Chondrocyte (in vitro differentiated cells): Measurements from ENCODE around the gene LDLRAD4. TPM values are rescaled to one million over a fixed set of nuclear protein-coding genes. Genes with fewer than 3 reads are reported as not detected.

Source experiments
- DNase-seq: peaks from one replicate; pipeline ENCODE4 v3.0.0; 2021; ENCODE audit warnings: mixed read lengths, low spot score
- H3K27ac Mint-ChIP-seq: one replicate; pipeline ENCODE4 v1.8.0; 2021; ENCODE audit warnings: mild to moderate bottlenecking, moderate library complexity, mixed read lengths; ENCODE audit not compliant: unreplicated experiment
- H3K27me3 Mint-ChIP-seq: 2 replicates; pipeline ENCODE4 v1.8.0; 2021; ENCODE audit warnings: low read depth, mixed read lengths
- H3K36me3 Mint-ChIP-seq: 2 replicates; pipeline ENCODE4 v1.8.0; 2021; ENCODE audit warnings: low read depth, mixed read lengths
- H3K4me1 Mint-ChIP-seq: 2 replicates; pipeline ENCODE4 v1.8.0; 2021; ENCODE audit warnings: low read depth, mild to moderate bottlenecking, mixed read lengths
- H3K4me3 Mint-ChIP-seq: one replicate; pipeline ENCODE4 v1.8.0; 2021; ENCODE audit warnings: mild to moderate bottlenecking, moderate library complexity, mixed read lengths; ENCODE audit not compliant: unreplicated experiment
- H3K9me3 Mint-ChIP-seq: 2 replicates; pipeline ENCODE4 v1.8.0; 2021; ENCODE audit warnings: low read depth, mixed read lengths
- total RNA-seq: library from RNA; stranded (reverse); gene quantifications from 3 replicates; pipeline ENCODE4 v1.2.1, GENCODE V29; 2021
- TF ChIP-seq, protein P1 (sequence below): fragments of 200-600 bp; sonication (generic); IDR thresholded peaks from 2 replicates; pipeline ENCODE4 v1.5.0; 2021; ENCODE audit warnings: antibody characterized with exemption, mild to moderate bottlenecking, moderate library complexity

Gene LDLRAD4
- total RNA-seq, 1 donor from 2014 or later = 80.5 TPM

- peak; percentile 81 for DNase-seq
- Mint-ChIP-seq H3K36me3 (peaks cover 13% of the 10 kb centered on the region), H3K27ac (peak overlapping the region; percentile 96), H3K4me3 (peak overlapping the region; percentile 51), H3K9me3 (no peaks in the 10 kb centered on the region), H3K27me3 (no peaks in the 10 kb centered on the region), H3K4me1 (peaks cover 77% of the 10 kb centered on the region)
- TF ChIP-seq, protein P1, sequence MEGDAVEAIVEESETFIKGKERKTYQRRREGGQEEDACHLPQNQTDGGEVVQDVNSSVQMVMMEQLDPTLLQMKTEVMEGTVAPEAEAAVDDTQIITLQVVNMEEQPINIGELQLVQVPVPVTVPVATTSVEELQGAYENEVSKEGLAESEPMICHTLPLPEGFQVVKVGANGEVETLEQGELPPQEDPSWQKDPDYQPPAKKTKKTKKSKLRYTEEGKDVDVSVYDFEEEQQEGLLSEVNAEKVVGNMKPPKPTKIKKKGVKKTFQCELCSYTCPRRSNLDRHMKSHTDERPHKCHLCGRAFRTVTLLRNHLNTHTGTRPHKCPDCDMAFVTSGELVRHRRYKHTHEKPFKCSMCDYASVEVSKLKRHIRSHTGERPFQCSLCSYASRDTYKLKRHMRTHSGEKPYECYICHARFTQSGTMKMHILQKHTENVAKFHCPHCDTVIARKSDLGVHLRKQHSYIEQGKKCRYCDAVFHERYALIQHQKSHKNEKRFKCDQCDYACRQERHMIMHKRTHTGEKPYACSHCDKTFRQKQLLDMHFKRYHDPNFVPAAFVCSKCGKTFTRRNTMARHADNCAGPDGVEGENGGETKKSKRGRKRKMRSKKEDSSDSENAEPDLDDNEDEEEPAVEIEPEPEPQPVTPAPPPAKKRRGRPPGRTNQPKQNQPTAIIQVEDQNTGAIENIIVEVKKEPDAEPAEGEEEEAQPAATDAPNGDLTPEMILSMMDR = no peak
These were observed 65.9 kb downstream of the LDLRAD4 start for GRCh38 chr18:13284330-13285027.

GRCh38 chr18:13285874-13286273 is 67.3 kb downstream of the LDLRAD4 start:
- TF ChIP-seq, protein P1 = no peak
- peak overlapping the region; percentile 96 for H3K27ac Mint-ChIP-seq
- H3K4me3 Mint-ChIP-seq = no peak overlapping the region
- H3K27me3 Mint-ChIP-seq = no peaks in the 10 kb centered on the region
- H3K36me3 Mint-ChIP-seq = peaks cover 11% of the 10 kb centered on the region
- DNase-seq = no peak
- H3K9me3 Mint-ChIP-seq = no peaks in the 10 kb centered on the region
- peaks cover 76% of the 10 kb centered on the region for H3K4me1 Mint-ChIP-seq

GRCh38 chr18:13286456-13287125 is 68.0 kb downstream of the LDLRAD4 start:
- peaks cover 11% of the 10 kb centered on the region for H3K36me3 Mint-ChIP-seq
- H3K9me3 Mint-ChIP-seq = no peaks in the 10 kb centered on the region
- no peaks in the 10 kb centered on the region for H3K27me3 Mint-ChIP-seq
- TF ChIP-seq, protein P1 = no peak
- H3K4me3 Mint-ChIP-seq = no peak overlapping the region
- peak overlapping the region; percentile 96 for H3K27ac Mint-ChIP-seq
- peak; percentile 58 for DNase-seq
- H3K4me1 Mint-ChIP-seq = peaks cover 73% of the 10 kb centered on the region

- no peak overlapping the region for H3K27ac Mint-ChIP-seq
These were observed 68.8 kb downstream of the LDLRAD4 start for GRCh38 chr18:13287372-13287771.

GRCh38 chr18:13288509-13289133 is 70.1 kb downstream of the LDLRAD4 start:
- no peak overlapping the region for H3K4me3 Mint-ChIP-seq
- H3K4me1 Mint-ChIP-seq = peaks cover 84% of the 10 kb centered on the region
- H3K27me3 Mint-ChIP-seq = no peaks in the 10 kb centered on the region
- TF ChIP-seq, protein P1 = no peak
- no peaks in the 10 kb centered on the region for H3K9me3 Mint-ChIP-seq
- H3K36me3 Mint-ChIP-seq = peaks cover 3% of the 10 kb centered on the region
- DNase-seq = no peak
- peak overlapping the region; percentile 91 for H3K27ac Mint-ChIP-seq

More at GRCh38 chr18:13287372-13287771, 68.8 kb downstream of the LDLRAD4 start:
- peaks cover 6% of the 10 kb centered on the region for H3K36me3 Mint-ChIP-seq
- H3K4me3 Mint-ChIP-seq = no peak overlapping the region
- H3K9me3 Mint-ChIP-seq = no peaks in the 10 kb centered on the region
- H3K27me3 Mint-ChIP-seq = no peaks in the 10 kb centered on the region
- peak; percentile 37 for DNase-seq
- TF ChIP-seq, protein P1 = no peak
- peaks cover 78% of the 10 kb centered on the region for H3K4me1 Mint-ChIP-seq
